Dedifferentiated amniotic fluid mesenchymal stem cell (primary cell): ENCODE measurements around the gene REPS2.

Experiments
- DNase-seq: peaks from one replicate; pipeline ENCODE4 v3.0.0-alpha.2; 2016; ENCODE audit errors: extremely low spot score

The REPS2 gene

DNA sequence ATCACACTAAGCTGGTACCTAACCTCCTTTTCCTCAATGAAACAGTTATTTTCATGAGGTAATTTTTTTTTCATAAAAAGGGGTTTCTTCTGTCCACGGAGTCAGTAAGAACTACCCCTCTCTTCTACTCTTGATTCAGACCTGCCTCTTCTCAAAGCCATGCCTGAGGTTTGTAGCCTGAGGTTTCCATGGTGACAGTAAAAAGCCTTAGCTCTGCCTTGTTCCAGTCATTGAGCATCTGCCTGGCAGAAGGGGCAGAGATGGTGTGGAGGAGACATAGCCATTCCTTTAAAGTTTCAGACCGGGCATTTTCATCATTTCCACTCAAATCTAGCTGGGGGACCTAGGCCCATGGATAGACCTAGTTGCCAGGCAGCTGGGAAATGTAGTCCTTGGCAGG, 135.5 kb downstream of the REPS2 start:
- DNase-seq, result no peak

DNA sequence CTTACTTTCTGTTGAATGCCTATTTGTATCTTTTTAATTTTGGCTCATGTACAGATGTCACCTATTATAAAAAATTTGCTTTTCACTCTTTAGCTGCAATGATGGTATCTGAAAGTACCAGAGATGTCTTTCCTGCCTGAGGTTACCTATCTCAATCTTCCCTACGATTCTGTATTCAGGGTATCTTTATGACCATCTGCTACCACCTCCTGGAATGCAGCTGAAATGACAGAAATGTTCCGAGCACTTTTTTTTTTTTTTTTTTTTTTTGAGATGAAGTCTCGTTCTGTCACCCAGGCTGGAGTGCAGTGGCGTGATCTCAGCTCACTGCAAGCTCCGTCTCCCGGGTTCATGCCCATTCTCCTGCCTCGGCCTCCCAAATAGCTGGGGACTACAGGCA, 136.4 kb downstream of the REPS2 start:
- no peak for DNase-seq

DNA sequence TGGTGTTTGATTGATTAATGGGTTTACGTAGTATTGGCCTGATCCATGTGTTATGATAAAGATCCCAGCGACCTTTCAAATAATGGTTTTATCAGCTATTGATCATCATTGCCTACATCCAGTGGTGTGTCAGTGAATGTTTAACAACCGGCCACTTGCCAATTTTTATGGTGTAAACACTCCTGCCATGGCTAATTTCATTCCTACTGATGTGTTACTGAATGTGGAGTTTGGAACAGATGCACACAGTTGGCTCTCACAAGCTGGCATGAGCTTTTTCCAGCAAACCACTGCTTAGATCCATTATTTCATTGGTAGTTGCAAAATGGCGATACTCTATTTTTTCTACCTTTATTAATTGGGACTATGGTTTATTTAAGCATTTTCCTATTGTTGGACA, 139.9 kb downstream of the REPS2 start:
- no peak for DNase-seq

DNA sequence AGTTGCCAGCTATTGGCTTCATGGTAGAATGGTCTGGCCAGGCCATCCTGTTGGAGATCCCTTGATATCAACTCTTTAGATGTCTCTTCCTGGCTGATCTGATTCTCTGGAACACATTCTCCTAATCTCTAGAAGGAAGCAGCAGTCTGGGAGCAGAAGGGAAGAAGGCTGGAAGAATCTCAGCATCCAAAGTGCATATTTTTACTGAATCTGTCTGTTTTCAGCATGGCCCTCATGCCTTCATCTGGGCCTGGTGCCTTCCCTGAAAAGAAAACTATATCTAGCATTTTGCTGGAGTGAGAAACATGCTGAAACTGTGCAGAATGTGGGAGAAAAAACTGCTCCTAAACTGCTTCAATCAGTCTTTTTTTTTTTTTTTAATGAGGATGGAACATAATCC, 148.7 kb downstream of the REPS2 start:
- DNase-seq, result no peak

DNA sequence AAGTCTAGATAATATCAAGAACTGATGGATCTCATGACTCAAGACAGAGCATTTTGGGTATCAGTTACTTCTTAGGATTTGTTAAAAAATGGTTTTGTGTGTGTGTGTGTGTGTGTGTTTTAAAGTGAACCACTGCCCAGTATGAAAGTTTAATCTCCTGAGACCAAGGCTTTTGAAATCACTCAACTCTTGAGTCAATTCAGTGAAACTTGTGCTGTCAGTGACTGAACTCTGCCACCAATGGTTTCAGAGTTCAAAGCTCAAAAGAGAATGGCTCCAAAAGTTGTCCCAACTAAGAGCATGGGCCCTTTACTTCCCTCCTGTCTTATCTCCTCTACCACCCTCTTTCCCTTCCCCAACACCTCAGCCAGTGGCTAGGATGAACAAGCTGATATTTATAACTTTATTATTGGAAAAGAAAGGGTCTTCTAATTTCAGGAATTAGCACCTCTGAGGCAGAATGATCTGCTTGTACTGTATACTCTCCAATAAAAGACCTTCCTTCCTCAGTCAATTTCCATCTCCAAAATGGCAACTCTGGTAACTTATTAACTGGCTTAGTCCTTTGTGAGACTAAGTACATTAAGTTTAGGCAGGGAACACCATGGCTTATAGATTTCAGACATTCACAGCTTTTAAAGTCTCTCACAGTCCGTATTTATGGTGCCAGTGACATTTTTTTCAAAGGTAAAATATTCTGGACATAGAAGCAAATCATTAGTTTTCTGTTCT, 152.2 kb downstream of the REPS2 start:
- DNase-seq, result no peak

DNA sequence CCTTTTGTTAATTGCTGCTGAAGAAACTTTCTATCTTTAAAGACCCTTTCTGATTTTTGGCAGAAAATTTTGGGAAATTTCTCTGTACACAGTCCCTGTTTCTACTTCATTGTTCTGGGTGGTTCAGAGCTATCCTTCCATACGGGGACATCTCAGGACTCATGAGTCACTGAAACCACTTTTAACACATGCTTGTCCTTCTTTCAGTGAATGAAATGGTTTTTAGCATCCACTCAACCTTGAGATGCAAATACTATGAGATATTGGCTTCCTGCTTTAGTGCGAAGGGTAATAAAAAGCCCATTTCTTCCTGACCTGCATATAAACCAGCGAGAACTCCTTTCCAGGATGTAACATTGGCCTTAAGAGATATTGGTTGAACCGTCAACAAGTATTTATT, 158.0 kb downstream of the REPS2 start:
- no peak for DNase-seq

DNA sequence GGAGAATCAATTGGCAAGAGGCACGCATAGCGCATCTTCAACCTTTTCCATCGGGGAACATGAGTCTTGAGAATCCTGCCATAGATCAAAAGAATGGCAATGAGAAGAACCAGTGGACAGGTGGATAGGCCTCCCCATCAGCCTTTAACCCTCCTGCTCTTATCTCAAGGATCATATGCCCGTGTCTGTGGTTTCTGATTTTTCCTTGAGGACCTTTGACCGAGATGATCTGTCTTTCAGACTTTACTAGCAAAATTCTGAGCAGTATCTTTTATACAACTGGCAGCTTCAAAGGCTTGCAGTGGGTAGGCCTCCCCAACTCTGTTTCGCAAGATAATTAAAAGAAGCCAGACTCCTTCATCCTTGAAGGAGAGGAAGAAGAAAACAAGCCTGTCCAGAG, 174.4 kb downstream of the REPS2 start:
- DNase-seq, result no peak

DNA sequence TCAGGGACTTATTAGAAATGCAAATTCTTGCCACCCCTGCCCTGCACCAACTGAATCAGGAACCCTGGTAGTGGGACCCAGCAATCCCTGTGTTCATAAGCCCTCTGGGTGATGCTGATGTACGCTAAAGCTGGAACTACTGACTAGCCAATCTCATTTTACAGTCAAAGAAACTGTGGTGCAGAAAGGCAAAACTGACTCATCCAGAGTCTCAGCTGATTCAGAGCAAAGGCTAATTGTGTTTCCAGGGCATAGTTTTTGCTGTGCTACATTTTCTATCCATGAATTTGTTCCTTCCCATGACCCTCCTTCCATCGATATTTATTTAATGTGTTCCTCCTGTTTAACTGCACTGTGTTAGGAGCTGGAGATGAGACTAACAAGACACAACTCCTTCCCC, 207.5 kb downstream of the REPS2 start:
- DNase-seq, result no peak

DNA sequence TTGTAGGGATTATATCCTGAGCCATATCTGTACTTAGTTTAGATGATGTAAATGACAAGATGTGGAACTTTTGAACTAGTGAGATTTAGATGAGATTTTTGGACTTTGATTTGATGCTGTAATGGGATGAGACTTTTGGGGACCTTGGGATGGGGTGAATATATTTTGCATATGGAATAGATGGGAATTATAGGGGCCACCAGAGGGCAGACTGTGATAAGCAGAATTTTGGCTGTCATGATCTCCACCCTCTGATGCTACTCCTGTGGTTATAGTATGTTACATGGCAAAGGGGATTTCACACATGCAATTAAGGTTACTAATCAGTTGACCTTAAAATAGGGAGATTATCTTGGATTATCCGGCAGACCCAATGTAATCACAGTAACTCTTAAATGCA, 214.5 kb downstream of the REPS2 start:
- no peak for DNase-seq

DNA sequence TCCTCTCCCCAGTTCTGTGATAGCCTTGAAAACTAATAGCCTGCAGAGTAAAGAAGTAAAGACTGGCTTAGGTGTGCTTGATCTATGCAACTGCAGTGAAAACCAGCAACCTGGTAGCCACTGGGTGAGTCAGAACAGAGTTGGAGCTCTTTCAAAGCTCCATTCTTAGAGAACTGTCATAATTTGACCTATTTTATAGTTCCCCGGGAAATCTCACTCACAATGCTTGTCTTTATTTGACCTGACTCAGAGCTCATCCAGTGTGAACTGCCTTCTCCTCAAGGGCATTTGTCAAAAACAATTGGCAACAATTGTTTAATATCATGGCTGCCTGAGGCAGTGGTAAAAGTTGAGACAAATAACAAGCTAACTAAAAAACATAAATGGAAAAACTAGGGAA, 215.5 kb downstream of the REPS2 start:
- DNase-seq, result no peak

DNA sequence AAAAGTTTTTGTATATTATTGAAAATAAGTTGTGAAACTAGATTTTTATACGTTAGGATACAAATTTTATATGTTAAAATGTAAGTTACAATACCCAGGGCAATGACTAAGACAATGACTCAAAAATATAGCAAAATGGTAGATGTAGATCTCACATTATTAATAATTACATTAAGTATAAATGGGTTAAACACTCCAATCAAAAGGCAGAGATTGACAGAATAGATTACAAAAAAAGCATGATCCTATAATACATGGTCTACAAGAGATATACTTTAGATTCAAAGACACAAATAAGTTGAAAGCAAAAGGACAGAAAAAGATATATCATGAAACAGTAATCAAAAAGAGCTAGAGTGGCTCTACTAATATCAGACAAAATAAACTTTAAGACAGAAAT, 217.6 kb downstream of the REPS2 start:
- DNase-seq, result no peak

DNA sequence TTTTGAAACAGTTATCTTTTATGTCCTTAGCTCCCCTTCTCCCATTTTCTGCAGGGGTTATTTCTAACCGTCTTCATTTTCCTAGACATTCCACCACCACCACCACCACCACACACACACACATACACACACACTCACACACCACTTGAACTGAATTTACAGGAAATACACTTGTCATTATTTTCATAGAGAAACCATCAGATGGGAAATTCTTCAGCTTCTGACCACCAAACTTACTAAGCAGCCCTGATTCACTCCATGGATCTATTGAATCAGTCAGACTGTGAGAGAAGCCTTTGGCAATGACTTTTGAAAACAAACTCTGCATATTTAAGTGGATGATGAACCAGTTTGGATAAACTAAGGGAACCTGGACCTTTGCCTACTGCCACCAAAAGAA, 218.5 kb downstream of the REPS2 start:
- no peak for DNase-seq

DNA sequence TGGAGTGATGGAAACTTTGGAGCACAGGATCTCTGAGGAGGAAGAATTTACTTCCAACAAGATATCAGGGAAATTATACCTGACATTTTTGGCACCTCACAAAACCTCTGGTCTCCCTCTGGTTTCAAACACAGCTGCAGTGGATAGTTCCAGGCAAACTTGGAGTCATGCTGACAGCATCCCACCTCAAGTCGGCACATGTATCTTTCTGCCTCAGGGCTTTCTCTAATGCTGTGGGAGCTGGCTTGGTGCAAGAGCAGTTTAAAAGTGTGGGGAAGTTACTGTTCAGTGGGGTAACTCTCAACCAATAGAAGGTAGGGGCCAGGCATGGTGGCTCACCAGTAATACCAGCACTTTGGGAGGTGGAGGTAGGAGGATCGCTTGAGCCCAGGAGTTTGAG, 221.5 kb downstream of the REPS2 start:
- no peak for DNase-seq

DNA sequence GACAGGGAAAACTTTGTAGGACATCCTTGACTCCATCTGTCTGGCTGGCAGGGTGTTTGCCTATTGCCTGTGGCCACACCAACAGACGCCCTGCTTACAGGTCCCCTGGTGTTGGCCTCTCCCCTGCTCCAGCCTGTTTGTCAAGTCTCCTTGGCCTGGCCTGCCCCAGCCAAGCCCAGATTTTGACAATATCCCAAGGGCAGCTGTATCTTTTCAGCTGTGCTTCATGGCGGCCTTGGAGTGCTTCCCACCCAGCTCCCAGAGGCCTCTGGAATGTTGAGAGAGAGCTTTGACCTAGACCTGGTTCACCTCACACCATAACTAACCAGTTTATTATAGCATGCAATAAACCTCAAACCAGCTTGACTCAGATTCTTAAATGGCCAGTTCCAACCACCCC, 224.5 kb downstream of the REPS2 start:
- no peak for DNase-seq

DNA sequence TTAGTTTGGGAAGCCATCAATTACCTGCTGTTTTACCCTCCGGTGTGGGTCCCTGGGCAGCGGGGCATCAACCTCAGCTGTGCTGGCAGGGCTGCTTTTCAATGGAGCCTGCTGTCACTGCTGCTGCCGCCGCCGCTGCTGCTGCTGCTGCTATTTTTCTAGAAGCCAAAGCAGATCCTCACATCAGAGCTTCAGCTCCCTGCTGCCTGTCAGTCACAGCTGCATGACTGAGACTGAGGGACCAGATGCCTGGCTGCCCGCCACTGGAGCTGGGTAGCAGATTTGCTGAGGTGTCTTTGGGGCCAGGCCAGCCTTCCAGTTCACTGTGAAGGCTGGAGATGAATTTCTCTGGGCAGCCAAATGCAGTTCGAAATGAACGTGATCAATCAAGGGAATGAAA, 228.2 kb downstream of the REPS2 start:
- DNase-seq, result no peak

DNA sequence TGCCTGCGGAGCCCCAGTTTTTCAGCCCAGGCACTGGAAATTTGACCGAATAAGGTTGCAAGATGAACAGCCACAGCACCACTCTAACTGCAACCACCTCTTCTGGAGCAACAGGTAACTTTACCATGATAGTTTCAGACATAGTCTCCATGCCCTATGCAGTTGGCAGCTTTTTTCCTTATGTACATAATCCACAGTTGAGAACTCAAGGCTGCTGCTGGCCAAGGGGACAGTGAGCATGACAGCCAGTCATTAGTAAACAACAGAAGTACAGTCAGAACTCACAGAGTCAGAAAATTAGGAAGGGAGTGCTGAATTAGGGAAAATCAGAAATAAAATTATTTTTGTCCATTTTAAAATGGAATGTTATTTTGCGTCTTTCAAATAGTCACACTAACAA, 235.9 kb downstream of the REPS2 start:
- DNase-seq, result no peak

DNA sequence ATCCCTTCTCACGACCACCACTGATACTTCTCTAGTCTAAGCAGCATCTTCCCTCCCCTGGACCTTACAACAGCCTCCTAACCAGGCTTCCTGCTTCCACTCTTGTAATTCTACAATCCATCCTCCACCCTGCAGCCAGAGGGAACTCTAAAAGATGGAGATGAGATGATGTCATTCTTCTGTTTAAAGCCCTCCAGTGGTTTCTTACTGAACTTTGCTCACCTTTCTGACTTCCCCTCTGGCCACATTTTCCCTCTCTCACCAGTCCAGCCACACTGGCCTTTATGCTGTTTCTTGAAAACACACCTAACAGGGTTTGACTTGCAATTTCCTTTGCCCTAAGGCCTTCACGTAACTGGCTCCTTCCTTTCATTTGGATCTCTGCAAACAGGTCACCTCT, 237.1 kb downstream of the REPS2 start:
- no peak for DNase-seq

DNA sequence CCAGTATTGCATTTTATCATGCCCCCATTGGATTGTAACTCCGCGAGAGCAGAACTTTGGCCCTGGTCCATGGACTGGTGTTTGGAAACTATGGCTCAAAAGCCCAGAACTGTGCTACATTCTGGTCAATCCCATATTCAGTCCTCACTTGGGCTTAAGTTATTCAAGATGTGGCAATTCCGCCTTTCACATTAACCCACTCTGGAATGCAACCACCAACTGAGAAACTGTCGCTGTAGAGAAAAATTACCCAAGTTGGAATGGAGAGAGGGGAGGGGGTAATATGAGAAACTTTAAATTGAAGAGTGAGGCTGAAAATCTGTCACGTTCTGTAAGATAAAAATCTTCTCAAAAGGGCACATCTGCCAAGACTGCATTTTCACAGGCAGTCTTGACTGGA, 239.0 kb downstream of the REPS2 start:
- DNase-seq, result no peak

DNA sequence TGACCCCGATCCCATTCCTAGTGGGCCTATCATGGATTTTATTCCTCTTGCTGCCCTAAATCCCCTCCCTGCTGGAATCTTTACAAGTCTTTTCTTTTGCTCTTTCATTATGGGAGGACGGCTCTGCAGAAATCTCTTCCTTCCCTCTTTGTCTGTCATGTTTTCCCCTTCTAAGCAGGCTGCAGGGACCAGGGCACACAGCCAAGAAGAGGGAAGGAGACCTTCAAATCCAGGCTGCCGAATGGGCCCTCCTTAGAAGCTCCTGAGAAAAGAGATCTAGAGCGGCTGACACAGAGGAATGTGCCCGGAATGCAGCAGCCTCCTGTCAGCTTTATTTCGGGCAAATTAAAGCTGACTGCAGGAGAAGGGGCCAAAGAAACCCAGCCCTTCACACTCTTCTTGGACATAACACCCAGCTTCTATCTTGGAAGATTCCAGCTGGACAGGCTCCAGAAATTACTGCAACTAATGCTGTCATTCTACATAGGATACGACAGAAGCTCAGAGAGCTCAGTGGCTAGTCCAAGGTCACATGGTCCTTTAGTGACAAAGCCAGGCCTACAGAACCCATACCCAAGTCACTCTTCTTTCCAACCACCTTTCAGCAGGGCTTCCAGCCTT, 240.8 kb downstream of the REPS2 start:
- no peak for DNase-seq

DNA sequence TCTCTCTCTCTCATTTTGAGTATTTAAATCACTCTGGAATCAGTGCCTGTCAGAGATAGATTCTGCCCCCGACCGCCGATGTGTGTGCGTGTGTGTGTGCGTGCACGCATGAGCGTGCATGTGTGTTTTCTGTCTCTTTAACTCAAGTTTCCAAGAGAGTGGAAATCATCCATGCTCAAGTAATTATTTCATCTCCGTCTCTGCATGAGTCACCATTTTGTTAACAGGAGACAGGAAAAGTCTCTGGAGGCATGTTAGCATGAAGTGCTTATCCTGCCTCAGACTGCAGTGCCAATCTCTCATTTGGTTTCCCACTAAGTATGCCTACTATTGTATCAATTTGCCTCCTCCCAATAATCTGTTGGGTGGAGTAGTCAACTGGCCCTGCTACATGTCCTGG, 245.6 kb downstream of the REPS2 start:
- no peak for DNase-seq
